ENCODE measurements around the gene NXPE2.
"Not testable (repeated sequence)": the region's sequence is repeated elsewhere in the genome, so short reads cannot be mapped to it uniquely, and the experiment has no call there.

Gene NXPE2

GRCh38 chr11:114678125-114679036 lies at the start of gene NXPE2:
TSS of gene NXPE2 (plus strand) at chr11:114678527. CDS start at chr11:114678576, 49 bp downstream.
- no peak for FAIRE-seq

DNA sequence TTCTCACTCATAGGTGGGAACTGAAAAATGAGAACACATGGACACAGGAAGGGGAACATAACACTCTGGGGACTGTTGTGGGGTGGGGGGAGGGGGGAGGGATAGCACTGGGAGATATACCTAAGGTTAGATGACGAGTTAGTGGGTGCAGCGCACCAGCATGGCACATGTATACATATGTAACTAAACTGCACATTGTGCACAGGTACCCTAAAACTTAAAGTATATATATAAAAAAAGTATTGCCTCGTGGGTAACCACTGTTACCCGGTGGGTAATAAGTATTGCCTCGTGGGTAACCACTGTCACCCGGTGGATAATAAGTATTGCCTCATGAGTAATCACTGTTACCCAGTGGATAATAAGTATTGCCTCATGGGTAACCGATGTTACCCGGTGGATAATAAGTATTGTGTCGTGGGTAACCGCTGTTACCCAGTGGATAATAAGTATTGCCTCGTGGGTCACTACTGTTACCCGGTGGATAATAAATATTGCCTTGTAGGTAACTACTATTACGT lies 46.8 kb upstream of the NXPE2 start:
- FAIRE-seq, result not testable (repeated sequence)

GRCh38 chr11:114639440-114639839 lies 38.9 kb upstream of the NXPE2 start:
- FAIRE-seq, result not testable (repeated sequence)

DNA sequence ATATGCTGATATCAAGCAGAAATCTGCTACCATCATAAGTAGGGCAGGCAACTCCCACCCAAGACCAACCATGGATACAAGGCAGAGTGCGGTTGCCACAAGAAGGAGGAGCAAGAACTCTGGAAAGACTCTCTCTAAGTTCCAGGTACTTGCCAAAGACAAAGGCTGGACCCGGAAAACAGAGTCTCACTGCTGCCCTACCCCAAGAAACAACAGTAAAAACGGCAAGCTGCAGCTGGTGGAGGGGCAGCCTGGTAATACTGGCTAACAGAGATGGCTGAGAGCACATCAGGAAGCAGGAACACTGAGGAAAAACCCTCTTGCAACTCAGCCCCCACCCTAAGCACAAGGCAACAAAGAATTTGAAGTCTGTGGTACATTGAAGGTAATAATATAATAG lies 27.7 kb upstream of the NXPE2 start:
- FAIRE-seq, result no peak

DNA sequence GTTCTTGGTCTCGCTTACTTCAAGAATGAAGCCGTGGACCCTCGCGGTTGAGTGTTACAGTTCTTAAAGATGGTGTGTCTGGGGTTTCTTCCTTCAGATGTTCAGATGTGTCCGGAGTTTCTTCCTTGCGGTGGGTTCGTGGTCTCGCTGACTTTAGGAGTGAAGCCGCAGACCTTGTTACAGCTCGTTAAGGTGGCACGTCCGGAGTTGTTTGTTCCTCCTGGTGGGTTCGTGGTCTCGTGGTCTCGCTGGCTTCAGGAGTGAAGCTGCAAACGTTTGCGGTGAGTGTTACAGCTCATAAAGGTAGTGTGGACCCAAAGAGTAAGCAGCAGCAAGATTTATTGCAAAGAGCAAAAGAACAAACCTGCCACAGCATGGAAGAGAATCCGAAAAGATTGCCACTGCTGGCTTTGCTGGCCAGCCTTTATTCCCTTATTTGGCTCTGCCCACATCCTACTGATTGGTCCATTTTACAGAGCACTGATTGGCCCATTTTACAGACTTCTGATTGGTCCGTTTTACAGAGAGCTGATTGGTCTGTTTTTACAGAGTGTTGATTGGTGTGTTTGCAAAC lies 27.1 kb upstream of the NXPE2 start:
- FAIRE-seq, result no peak

DNA sequence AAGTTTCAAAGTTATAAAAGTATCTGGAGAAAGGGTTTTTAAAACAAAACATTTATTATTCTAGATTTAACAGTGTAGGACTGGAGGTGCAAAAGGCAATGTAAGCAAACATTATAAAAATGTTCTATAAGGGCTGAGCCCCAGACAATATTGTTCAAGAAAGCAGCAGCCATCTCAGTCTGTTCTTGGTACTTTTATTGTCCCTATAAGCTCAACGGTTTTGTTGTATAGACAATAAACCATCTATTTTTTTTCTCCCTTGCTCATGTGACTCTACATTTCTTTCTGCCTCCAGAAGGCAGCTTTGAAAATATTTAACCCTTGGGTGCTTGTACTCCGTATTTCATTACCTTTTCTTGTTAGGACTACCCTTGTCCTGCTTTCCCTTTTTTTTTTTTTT lies 25.2 kb upstream of the NXPE2 start:
- no peak for FAIRE-seq

DNA sequence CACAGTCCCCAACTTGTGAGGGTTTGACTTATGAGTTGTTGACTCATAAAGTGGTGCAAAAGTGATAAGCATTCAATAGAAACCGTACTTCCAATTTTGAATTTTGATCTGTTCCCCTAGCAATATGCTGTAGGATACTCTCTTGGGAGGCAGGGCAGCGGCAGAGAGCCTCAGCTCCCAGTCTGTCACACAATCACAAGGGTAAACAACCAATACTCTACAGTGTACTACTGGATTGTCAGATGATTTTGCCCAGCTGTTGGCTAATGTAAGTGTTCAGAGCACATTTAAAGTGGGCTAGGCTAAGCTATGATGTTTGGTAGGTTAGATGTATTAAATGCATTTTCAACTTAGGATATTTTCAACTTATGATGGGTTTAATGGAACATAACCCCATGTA lies 13.7 kb upstream of the NXPE2 start:
- FAIRE-seq, result no peak

- FAIRE-seq, result no peak
Observed at GRCh38 chr11:114666760-114667159, 11.6 kb upstream of the NXPE2 start.

GRCh38 chr11:114668109-114668508 lies 10.2 kb upstream of the NXPE2 start:
- FAIRE-seq, result no peak

DNA sequence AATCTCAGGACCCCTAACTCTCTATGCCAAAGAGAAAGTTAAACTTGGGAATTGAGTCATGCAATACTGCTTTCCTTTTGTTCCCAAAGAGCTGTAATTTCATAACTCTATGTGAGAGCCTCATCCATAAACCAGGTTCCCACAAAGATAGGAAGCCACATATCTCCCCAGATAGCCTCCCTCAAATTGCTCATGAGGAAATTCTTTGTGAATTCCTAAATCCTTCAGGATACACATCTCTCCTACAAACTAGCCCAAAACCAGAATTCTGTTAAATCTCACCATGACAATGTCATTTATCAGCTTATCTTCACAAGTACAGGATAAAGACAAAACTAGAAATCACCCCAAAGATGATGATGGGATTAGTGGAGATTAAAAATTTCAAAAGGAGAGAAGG lies 4.7 kb upstream of the NXPE2 start:
- FAIRE-seq, result no peak

DNA sequence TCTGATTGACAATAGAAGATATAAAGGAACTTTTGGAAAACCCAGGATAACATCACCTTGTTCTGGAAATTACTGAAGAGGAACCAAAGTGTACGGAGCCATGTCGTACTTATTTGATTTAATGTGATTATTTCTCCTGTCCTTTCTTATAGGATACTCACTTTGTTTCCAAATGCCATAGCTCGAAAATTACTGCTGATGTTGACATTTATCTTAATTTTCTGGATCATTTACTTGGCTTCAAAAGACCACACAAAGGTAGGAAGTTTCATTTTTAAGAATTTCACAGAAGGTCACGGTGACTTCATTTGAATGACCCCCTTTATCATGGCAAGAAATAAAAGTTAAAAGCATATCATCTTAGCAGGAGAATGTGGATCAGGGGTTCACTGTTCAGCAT lies 1.2 kb downstream of the NXPE2 start:
- no peak for FAIRE-seq

- no peak for FAIRE-seq
Observed at GRCh38 chr11:114683007-114683406, 4.7 kb downstream of the NXPE2 start.

GRCh38 chr11:114684636-114685035 lies 6.3 kb downstream of the NXPE2 start:
- FAIRE-seq, result no peak

DNA sequence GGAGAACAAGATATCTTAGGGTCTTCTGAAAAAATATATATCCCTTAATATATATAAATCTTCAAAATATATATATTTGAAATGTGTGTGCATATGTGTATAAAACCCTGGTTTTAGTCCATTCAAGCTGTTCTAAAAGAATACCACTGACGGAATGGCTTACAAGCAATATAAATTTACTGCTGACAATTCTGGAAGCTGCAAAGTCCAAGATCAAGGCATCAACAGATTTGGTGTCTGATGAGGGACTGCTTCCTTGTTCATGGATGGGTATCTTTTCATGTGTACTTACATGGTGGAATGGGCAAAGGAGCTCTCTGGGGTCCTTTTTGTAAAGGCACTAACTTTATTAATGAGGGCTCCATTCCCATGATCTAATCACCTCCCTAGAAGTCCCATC lies 6.8 kb downstream of the NXPE2 start:
- no peak for FAIRE-seq

- FAIRE-seq, result no peak
Observed at GRCh38 chr11:114705280-114706024, 27.1 kb downstream of the NXPE2 start.

DNA sequence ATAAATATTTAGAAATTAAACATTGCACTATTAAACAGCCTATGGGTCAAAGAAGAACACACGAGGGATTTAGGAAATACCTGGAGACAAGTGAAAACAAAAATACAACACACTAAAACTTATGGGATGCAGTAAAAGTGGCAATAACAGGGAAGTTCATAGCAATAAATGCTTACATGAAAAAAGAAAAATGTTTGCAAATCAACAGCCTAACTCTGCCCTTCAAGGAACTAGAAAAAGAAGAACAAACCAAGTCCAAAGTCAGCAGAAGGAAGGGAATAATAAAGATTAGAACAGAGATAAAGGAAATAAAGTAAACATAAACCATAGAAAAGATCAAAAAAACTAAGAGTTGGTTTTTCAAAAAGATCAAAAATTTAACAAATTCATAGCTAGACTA lies 31.6 kb downstream of the NXPE2 start:
- no peak for FAIRE-seq

- no peak for FAIRE-seq
Observed at GRCh38 chr11:114713756-114714155, 35.4 kb downstream of the NXPE2 start.

GRCh38 chr11:114719562-114719961 lies 41.2 kb downstream of the NXPE2 start:
- no peak for FAIRE-seq

DNA sequence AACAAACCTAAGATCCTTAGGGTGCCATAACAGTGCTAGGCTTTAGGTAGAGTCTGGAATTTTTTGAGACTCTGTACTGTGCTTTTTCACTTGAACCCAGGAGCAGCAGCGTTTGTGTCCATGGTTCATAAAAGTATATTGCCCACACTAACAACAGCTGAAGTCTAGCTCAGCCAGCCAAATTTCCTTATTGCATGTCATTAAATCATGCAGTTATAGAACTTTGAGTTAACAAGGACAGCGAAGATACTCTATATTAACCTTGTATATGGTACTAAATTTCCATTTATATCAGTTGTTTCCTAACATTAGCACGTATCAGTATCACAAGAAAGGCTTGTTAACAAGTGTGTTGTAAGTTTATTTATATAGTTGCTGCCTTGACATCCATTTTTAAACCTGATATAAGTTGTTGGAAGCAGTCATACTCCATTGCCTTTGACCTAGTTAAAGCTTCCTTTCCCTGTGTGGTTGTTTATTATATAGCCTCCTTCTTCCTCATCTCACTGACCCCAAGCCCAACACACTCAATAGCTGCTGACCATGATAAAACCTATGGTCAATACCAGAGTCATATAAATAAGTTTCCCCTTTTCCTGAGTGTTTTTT lies 46.7 kb downstream of the NXPE2 start:
- no peak for FAIRE-seq

DNA sequence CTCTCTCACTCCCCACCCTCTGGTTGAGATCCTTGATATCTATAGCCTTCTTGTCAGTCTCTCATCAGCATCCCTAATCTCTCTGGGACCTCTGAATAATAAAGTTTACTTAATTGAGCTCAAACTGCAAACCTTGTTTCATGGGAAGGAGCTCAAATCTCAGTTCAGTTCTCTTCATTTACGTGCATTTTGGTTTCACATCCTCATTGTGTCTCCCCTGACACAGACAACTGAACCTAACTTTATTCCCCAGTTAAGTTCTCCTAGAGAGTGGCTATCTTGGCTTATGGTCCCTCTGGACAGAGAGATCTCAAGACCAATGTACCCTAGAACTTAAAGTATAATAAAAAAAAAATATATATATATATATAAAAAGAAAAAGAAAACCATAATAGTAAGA lies 47.3 kb downstream of the NXPE2 start:
- no peak for FAIRE-seq

DNA sequence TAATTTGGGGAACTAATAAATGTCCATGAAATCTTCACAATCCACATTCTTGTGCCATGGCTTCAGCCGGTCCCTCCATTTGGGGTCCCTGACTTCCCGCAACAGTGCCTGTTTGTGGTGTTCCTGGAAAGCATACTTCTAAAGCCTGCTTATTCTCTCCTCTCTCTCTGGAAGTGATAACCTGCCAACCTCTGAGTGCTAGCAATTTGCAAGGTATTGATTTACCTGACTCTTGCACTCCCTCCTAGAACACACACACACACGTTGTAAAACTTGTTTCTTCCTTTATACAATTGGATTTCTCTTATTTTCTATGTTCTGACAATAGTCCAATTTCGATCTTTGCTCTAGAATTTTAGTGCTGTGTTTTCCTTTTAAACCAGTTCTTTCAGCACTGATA lies 58.5 kb downstream of the NXPE2 start:
- no peak for FAIRE-seq

DNA sequence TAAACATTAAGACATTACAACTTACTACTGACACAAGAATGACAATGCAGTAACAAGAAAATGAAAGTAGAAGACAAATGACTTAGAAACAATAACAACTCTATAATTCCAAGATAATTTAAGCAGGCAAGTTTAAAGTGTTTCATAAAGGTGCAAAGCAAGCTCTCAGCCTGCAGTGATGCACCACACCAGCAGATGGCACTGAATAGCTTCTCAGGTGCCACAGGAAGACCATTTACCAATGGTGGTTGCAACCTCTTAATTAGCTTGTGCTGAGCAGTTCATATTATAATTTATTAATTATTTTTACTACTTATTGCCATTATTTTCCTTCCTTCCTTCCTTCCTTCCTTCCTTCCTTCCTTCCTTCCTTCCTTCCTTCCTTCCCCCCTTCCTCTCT lies 60.6 kb downstream of the NXPE2 start:
- FAIRE-seq, result no peak

DNA sequence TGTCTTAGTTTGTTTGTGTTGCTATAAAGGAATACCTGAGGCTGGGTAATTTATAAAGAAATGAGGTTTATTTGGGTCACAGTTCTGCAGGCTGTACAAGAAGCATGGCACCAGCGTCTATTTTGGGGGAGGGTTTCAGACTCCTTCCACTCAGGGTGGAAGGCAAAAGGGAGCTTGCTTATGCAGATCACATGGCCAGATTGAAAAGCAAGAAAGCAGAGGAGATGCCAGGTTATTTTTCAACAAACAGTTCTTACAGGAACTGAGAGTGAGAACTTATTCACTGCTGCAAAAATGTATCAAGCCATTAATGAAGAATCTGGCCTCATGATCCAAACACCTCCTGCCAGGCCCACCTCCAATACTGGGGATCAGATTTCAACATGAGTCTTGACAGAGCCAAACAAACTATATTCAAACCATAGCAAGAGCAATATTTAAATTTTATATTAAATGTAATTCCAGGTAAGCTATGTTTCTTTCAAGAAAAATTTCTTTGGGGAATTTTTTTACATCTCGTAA lies 66.9 kb downstream of the NXPE2 start:
- no peak for FAIRE-seq
